Measurements from ENCODE around the gene ADGRB2. TPM values are rescaled to one million over a fixed set of nuclear protein-coding genes. Genes with fewer than 3 reads are reported as not detected.

The ADGRB2 gene
- total RNA-seq, 4 donors from 2014 or later = 1.1 to 2.2 (median 1.7) TPM; not detected in 1

DNA sequence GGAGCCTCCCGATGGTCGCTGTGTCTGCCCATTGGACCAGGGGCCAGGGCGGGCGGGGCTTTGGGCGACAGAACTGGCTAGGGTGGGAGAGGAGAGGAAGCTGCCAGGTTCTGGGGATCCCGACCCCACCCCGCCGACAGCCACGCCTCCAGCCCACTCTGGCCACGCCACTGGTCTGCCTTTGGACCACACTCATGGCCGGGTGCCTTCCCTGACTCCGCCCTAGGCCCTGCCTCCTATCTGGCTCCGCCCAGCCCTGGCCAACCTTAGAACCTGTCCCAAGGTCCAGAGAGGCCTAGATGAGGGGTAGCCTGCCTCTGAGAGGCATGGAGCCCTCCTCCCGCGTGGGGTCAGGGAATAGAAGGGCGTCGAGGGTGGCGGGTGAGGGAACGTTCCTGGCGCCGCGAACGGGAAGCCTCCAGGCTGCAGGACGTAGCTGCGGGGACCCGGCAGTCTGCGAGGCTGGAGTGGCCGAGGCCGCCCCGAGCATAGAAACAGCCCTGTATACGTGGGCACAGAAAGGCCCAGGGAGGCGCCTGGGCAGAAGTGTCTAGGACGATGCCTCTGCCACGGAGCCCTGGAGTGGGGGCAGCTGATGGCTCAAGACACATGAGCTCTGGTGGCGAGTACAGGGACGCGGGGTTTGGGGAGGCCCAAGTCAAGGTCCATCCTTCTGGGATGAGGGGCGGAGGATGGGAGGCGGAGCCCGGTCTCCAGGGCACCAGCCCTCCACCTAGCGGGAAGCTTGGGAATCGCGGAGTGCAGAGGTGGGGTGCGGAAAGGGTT lies 48.9 kb downstream of the ADGRB2 start:
- Histone ChIP-seq H3K36me3 (no peaks in the 10 kb centered on the region), H3K4me1 (peaks cover 4 to 22% of the 10 kb centered on the region in 2 donors), H3K27ac (peak overlapping the region; percentile 84 to 97 (median 94)), H3K27me3 (no peaks in the 10 kb centered on the region), H3K9me3 (no peaks in the 10 kb centered on the region), H3K4me3 (peak overlapping the region; percentile 50 to 80 (median 64))
- in situ Hi-C loops (cut with MboI; ENCODE audit: low sequenced_read_pairs in 4 of 4) (loop anchor here in 1 of 4 donors (10.0 kb wide), 1 partner anchor 50 kb away; no protein-coding TSS in a partner anchor), intact Hi-C loops (cut with DNase I; ENCODE audit: low total_unique reads) (loop anchor here (1.0 to 2.0 kb wide), 4 partner anchors 14 to 71 kb away; partner anchors contain the start of gene PEF1)
- peak; percentile 88 to 94 for DNase-seq
- ATAC-seq = peak; percentile 89
- peak; percentile 74 to 88 for TF ChIP-seq POLR2A (IDR thresholded peaks at IDR 0.05)
- TF ChIP-seq, protein P1, sequence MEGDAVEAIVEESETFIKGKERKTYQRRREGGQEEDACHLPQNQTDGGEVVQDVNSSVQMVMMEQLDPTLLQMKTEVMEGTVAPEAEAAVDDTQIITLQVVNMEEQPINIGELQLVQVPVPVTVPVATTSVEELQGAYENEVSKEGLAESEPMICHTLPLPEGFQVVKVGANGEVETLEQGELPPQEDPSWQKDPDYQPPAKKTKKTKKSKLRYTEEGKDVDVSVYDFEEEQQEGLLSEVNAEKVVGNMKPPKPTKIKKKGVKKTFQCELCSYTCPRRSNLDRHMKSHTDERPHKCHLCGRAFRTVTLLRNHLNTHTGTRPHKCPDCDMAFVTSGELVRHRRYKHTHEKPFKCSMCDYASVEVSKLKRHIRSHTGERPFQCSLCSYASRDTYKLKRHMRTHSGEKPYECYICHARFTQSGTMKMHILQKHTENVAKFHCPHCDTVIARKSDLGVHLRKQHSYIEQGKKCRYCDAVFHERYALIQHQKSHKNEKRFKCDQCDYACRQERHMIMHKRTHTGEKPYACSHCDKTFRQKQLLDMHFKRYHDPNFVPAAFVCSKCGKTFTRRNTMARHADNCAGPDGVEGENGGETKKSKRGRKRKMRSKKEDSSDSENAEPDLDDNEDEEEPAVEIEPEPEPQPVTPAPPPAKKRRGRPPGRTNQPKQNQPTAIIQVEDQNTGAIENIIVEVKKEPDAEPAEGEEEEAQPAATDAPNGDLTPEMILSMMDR (IDR thresholded peaks at IDR 0.05 in 4 of 5, conservative IDR thresholded peaks at IDR 0.05 in 1 of 5) = peak; percentile 79 to 93 (median 88)

DNA sequence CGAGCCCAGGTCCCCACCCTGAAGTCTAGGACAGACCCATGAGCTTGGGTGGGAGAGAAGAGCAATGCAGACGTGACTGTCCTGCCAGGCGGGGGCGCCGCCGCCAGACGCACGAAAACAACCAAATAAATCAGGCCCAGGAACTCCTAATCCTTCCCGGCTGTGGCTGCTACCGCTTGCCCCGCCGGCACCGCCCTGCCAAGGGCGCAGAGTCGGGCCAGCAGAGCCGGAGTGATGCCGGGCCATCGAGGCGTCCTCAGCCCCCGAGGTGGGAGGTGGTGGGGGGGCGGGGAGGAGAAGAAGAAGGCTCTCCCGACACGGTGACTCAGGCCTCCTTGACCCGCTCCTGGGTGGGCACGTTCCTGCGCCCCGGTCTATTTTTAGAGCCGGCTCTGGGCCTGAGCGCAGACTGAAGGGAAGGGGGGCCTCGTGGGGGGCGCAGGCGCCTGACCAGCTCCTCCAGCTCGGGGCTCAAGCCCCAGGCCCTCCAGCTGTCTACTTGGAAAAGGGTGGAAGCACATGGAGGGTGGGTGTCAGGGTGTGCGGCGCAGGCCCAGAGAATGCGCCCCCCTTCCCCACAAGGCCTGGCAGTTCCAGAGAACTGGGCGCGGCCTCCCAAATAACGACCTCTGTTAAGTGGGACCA lies 49.6 kb downstream of the ADGRB2 start:
- no peak for TF ChIP-seq POLR2A (IDR thresholded peaks at IDR 0.05)
- TF ChIP-seq, protein P1 (IDR thresholded peaks at IDR 0.05 in 4 of 5, conservative IDR thresholded peaks at IDR 0.05 in 1 of 5) = peak in 3 of 5 experiments; percentile 23 to 59 (median 52)
- Histone ChIP-seq H3K4me3 (peak overlapping the region; percentile 50 to 80 (median 64)), H3K27ac (peak overlapping the region; percentile 84 to 97 (median 94)), H3K27me3 (no peaks in the 10 kb centered on the region), H3K36me3 (no peaks in the 10 kb centered on the region), H3K4me1 (peaks cover 4 to 22% of the 10 kb centered on the region in 2 donors), H3K9me3 (no peaks in the 10 kb centered on the region)
- ATAC-seq (peak; percentile 62 to 65), DNase-seq (peak; percentile 31 to 77)
- intact Hi-C loops (cut with DNase I; ENCODE audit: low total_unique reads) = loop anchor here (1.0 to 2.0 kb wide), 5 partner anchors 14 to 75 kb away; partner anchors contain the start of gene PEF1
- in situ Hi-C loops (cut with MboI; ENCODE audit: low sequenced_read_pairs in 4 of 4) = loop anchor here in 1 of 4 donors (10.0 kb wide), 1 partner anchor 50 kb away; no protein-coding TSS in a partner anchor

DNA sequence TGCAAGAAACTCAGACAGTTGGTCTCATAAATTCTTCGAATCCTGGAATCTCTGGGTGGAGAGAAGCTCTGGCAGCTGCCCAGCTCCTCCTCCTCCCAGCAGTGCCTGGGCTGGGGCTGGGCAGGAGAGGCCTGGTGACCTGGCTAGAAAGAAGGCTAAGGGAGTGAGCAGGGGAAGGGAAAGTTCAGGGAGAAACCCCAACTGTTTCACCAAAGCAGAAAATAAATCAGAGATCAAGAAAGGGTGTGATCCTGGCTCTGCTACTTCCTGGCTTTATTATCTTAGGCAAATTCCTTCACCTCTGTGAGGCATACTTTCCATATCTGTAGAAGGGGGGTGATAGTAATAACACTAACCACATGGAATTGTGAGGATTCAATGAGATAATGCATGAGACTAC lies 51.5 kb downstream of the ADGRB2 start:
- no peaks in the 10 kb centered on the region for H3K9me3 ChIP-seq
- H3K36me3 ChIP-seq = no peaks in the 10 kb centered on the region
- in situ Hi-C loops (cut with MboI; ENCODE audit: low sequenced_read_pairs in 4 of 4) = loop anchor here in 1 of 4 donors (10.0 kb wide), 1 partner anchor 48 kb away; no protein-coding TSS in a partner anchor
- ATAC-seq = no peak
- H3K4me3 ChIP-seq = no peak overlapping the region
- intact Hi-C loops (cut with DNase I; ENCODE audit: low total_unique reads) = no loop called here
- no peak for DNase-seq
- peak overlapping the region in 2 of 4 donors; percentile 93 to 97 for H3K27ac ChIP-seq
- TF ChIP-seq, protein P1 (IDR thresholded peaks at IDR 0.05 in 4 of 5, conservative IDR thresholded peaks at IDR 0.05 in 1 of 5) = no peak
- TF ChIP-seq POLR2A (IDR thresholded peaks at IDR 0.05) = no peak
- no peaks in the 10 kb centered on the region for H3K27me3 ChIP-seq
- peaks cover 4 to 22% of the 10 kb centered on the region in 2 donors for H3K4me1 ChIP-seq

DNA sequence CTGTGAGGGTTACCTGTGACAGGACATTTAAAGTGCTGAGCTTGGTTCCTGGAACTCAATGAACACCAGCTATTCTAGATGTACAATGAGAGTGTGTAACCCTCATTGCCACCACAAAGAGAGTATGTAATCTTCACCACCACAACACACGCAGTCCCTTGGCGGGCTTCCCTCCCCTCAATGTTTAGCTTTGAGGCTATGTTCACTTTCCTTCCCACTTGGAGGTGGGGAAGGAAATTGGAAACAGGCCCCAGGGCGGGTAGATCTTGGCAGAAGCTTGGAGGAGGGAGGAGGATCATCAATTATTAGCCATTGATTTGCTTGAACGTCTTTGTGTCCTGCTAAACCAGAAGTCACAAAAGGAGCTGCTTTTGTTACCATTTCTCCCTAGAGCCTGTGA lies 52.1 kb downstream of the ADGRB2 start:
- in situ Hi-C loops (cut with MboI; ENCODE audit: low sequenced_read_pairs in 4 of 4) = loop anchor here in 1 of 4 donors (10.0 kb wide), 1 partner anchor 47 kb away; no protein-coding TSS in a partner anchor
- ATAC-seq (no peak), DNase-seq (no peak)
- Histone ChIP-seq H3K27me3 (no peaks in the 10 kb centered on the region), H3K9me3 (no peaks in the 10 kb centered on the region), H3K36me3 (no peaks in the 10 kb centered on the region), H3K4me1 (peaks cover 4 to 22% of the 10 kb centered on the region in 2 donors), H3K27ac (peak overlapping the region in 1 of 4 donors; percentile 93), H3K4me3 (no peak overlapping the region)
- intact Hi-C loops (cut with DNase I; ENCODE audit: low total_unique reads) = no loop called here
- TF ChIP-seq, protein P1 (IDR thresholded peaks at IDR 0.05 in 4 of 5, conservative IDR thresholded peaks at IDR 0.05 in 1 of 5) = no peak
- no peak for TF ChIP-seq POLR2A (IDR thresholded peaks at IDR 0.05)

Measured in gastrocnemius medialis (tissue), 4 donors.